Measurements from ENCODE around the gene L3MBTL4.

The L3MBTL4 gene

GRCh38 chr18:5986257-5986931, 428.3 kb downstream of the L3MBTL4 start:
- DNase-seq (ENCODE audit: low read depth) = no peak

- DNase-seq (ENCODE audit: low read depth) = no peak
Observed at GRCh38 chr18:5984245-5984644, 430.5 kb downstream of the L3MBTL4 start.

- DNase-seq (ENCODE audit: low read depth) = no peak
Observed at GRCh38 chr18:5983488-5983887, 431.2 kb downstream of the L3MBTL4 start.

GRCh38 chr18:5982332-5982731, 432.4 kb downstream of the L3MBTL4 start:
- no peak for DNase-seq (ENCODE audit: low read depth)

GRCh38 chr18:5980721-5981120, 434.0 kb downstream of the L3MBTL4 start:
- no peak for DNase-seq (ENCODE audit: low read depth)

- DNase-seq (ENCODE audit: low read depth) = no peak
Observed at GRCh38 chr18:5979971-5980457, 434.7 kb downstream of the L3MBTL4 start.

- no peak for DNase-seq (ENCODE audit: low read depth)
Observed at GRCh38 chr18:5979176-5979888, 435.4 kb downstream of the L3MBTL4 start.

- no peak for DNase-seq (ENCODE audit: low read depth)
Observed at GRCh38 chr18:5977022-5977421, 437.7 kb downstream of the L3MBTL4 start.

GRCh38 chr18:5975111-5976002, 439.4 kb downstream of the L3MBTL4 start:
- peak; percentile 76 for DNase-seq (ENCODE audit: low read depth)

GRCh38 chr18:5974696-5975095, 440.0 kb downstream of the L3MBTL4 start:
- no peak for DNase-seq (ENCODE audit: low read depth)

- no peak for DNase-seq (ENCODE audit: low read depth)
Observed at GRCh38 chr18:5973099-5973498, 441.6 kb downstream of the L3MBTL4 start.

- no peak for DNase-seq (ENCODE audit: low read depth)
Observed at GRCh38 chr18:5972298-5972697, 442.4 kb downstream of the L3MBTL4 start.

- DNase-seq (ENCODE audit: low read depth) = no peak
Observed at GRCh38 chr18:5969989-5970403, 444.7 kb downstream of the L3MBTL4 start.

GRCh38 chr18:5969355-5969988, 445.2 kb downstream of the L3MBTL4 start:
- no peak for DNase-seq (ENCODE audit: low read depth)

- DNase-seq (ENCODE audit: low read depth) = no peak
Observed at GRCh38 chr18:5967666-5968065, 447.0 kb downstream of the L3MBTL4 start.

- no peak for DNase-seq (ENCODE audit: low read depth)
Observed at GRCh38 chr18:5967007-5967406, 447.7 kb downstream of the L3MBTL4 start.

- DNase-seq (ENCODE audit: low read depth) = no peak
Observed at GRCh38 chr18:5966514-5966913, 448.2 kb downstream of the L3MBTL4 start.

GRCh38 chr18:5964996-5965395, 449.7 kb downstream of the L3MBTL4 start:
- DNase-seq (ENCODE audit: low read depth) = no peak

GRCh38 chr18:5964596-5964995, 450.1 kb downstream of the L3MBTL4 start:
- no peak for DNase-seq (ENCODE audit: low read depth)

GRCh38 chr18:5964108-5964507, 450.6 kb downstream of the L3MBTL4 start:
- DNase-seq (ENCODE audit: low read depth) = no peak

GRCh38 chr18:5963267-5963666, 451.4 kb downstream of the L3MBTL4 start:
- DNase-seq (ENCODE audit: low read depth) = no peak

- DNase-seq (ENCODE audit: low read depth) = no peak
Observed at GRCh38 chr18:5962362-5962761, 452.3 kb downstream of the L3MBTL4 start.
